ENCODE results near the gene LRRC8C.

Gene LRRC8C

DNA sequence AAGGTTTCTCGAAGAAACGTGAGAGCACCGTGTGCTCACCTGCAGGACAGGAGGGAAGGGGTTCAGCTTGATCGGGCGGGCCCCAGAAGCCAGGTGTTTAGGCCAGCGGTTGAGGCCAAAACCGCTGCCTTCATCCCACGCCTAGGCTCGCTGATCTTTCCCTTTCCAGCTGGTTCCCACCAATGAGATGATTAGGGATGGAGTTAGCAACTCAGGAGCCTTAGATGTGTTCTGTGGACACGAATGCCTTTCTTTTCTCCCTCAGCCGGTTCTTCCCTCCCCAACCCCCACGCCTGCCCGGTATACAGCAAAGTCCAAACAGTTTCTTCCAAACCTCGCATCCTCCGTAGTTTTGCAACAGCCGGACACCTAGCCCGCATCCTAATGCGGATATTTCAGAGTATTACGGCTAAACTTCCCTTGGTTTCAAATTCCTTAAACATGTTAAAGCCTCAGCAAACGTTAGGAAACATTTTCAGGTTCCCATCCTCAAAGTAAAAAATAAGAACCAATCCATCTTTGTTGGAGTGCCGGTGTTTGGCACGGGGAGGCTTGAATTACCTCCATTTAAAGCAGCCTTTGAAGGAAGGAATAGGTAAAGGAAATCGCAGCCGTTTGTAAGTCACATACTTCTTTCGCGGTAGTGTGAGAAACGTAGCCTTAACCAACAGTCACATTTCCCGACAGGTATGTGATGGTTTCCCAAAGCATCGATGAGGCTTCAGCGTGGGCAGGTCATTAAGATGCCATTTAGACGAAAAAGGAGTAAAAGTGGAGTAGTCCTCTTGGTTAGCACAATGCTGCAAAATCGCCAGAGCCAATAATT lies 1.1 kb downstream of the LRRC8C start:
- no peak for DNase-seq (ENCODE audit: low read depth)

GRCh38 chr1:89635825-89636815 lies 3.2 kb downstream of the LRRC8C start:
- no peak for DNase-seq (ENCODE audit: low read depth)

GRCh38 chr1:89637496-89637895 lies 4.6 kb downstream of the LRRC8C start:
- no peak for DNase-seq (ENCODE audit: low read depth)

GRCh38 chr1:89640440-89640839 lies 7.5 kb downstream of the LRRC8C start:
- no peak for DNase-seq (ENCODE audit: low read depth)

GRCh38 chr1:89641781-89642180 lies 8.9 kb downstream of the LRRC8C start:
- DNase-seq (ENCODE audit: low read depth) = no peak

DNA sequence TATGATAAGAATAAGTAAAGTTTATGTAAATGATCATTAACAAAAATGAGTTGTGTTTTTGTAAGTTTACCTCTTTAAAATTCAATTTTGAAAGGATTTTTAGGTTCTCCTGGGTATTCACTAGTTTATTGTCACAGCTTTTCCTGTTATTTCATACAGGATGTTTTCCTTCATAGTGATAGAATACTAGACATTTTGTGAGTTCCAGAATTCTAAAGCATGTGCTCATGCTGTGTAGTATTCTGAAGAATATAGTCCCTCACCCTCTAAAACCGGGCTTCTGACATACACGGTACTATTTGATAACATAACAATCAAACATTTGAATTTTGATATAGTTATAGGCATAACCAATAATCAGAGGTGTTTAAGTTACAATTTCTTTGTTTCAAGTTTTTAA lies 10.7 kb downstream of the LRRC8C start:
- DNase-seq (ENCODE audit: low read depth) = no peak

DNA sequence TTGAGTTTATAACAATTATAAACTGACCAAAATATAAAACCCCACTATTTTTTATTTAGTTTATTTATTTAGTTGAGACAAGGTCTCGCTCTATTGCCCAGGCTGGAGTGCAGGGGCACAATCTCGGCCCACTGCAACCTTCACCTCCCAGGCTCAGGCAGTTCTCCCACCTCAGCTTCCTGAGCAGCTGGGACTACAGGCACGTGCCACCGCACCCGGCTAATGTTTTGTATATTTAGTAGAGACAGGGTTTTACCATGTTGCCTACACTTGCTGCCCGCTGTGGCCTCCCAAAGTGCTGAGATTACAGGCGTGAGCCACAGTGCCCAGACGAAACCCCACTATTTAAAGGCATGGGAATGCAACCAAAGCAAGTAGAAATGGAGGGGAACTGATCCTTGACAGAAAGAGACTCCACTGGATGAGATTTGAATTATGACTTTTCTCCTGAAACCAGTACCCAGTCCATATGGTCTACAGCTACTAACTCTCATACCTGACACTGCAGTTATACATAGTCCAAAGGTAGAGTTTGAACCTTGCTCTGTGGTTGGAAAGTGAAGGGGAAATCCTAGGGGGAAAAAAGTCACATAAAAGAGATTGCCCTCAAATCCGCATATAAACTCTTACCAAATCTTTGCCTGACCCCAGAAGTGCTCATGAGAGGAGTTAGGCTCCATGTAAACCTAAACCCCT lies 11.3 kb downstream of the LRRC8C start:
- DNase-seq (ENCODE audit: low read depth) = no peak

GRCh38 chr1:89646259-89646658 lies 13.3 kb downstream of the LRRC8C start:
- DNase-seq (ENCODE audit: low read depth) = no peak

GRCh38 chr1:89649783-89650182 lies 16.9 kb downstream of the LRRC8C start:
- no peak for DNase-seq (ENCODE audit: low read depth)

- no peak for DNase-seq (ENCODE audit: low read depth)
Measured at GRCh38 chr1:89652373-89652772, 19.5 kb downstream of the LRRC8C start.

- no peak for DNase-seq (ENCODE audit: low read depth)
Measured at GRCh38 chr1:89657886-89658285, 25.0 kb downstream of the LRRC8C start.

DNA sequence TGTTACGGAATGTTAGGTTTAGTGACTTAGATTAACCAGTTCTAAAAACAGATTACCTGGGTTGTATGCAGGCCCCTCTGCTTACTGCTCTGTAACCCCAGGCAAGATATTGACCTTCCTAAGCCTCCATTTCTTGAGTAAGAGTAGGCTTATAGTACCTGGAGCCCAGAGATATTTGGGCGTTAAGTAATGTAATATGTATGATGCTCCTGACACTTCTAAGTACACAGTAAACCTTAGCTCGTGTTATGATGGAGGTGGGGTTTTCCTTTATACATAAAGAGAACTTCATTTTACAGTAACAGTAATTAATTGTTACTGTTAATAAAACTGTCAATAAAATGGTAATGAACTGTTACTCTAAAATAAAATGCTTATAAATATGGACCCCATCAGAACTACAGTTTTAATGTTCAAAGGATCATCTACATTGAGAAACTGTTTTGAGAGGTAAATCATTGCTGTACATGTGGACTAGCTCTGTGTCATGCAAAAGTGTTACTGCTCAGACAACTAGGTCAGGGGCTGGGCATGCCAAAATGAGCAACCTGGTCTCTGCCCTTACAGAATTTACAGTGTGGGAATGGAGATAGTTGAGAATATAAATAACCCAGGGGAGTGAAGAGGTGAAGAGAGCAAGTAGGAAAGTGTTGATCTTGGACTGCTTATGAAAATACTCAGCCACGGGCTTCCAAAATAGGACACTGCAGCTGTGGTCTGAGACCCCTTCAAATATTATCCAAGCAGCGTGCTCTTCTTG lies 26.6 kb downstream of the LRRC8C start:
- DNase-seq (ENCODE audit: low read depth) = no peak

GRCh38 chr1:89660224-89661061 lies 27.5 kb downstream of the LRRC8C start:
- DNase-seq (ENCODE audit: low read depth) = no peak

DNA sequence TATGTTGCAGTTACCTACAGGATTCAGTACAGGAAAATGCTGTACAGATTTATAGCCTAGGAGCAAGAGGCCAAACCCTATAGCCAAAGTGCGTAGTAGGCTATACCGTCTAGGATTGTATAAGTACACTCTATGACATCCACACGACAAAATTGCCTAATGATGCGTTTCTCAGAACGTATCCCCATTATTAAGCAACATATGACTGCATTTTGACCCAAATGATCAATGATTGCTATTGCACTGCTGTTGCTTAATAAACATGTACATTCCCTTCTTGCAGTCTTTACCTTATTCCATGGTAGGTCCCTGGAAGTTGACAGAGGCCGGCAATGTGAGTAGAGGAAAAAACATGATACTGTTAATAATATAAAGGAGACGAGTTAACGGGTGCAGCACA lies 33.0 kb downstream of the LRRC8C start:
- no peak for DNase-seq (ENCODE audit: low read depth)

DNA sequence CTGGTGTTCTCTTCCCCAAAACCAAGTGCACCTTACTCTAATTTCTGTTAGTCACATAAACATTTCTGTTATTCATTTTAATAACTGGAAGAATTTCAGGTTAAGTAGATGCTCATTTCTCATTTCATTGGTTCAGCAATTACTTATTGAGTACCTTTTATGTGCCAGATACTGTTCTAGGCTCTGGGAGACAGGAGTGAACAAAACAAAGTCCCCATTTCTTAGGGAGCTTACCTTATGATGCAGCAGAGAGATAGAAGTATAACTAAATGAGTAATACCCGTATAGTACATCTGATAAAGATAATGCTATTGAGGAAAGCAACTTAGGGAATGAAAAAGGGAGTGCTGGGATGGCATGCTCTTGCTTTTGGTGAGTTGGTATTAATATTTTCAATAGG lies 33.7 kb downstream of the LRRC8C start:
- DNase-seq (ENCODE audit: low read depth) = no peak

GRCh38 chr1:89667691-89668090 lies 34.8 kb downstream of the LRRC8C start:
- DNase-seq (ENCODE audit: low read depth) = no peak

DNA sequence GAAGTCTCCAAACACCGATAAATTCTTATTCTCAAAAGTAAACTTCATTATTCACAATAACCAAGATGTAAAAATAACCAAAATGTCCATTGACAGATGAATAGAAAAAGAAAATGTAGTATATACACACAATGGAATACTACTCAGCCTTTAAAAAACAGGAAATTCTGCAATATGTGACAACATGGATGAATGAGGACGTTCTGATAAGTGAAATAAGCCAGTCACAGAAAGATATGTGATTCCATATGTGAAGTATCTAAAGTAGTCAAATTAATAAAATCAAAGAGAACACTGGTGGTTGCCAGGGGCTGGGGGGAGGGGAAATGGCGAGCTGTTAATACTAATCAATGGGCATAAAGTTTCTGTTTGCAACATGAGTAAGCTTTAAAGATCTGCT lies 36.0 kb downstream of the LRRC8C start:
- no peak for DNase-seq (ENCODE audit: low read depth)

DNA sequence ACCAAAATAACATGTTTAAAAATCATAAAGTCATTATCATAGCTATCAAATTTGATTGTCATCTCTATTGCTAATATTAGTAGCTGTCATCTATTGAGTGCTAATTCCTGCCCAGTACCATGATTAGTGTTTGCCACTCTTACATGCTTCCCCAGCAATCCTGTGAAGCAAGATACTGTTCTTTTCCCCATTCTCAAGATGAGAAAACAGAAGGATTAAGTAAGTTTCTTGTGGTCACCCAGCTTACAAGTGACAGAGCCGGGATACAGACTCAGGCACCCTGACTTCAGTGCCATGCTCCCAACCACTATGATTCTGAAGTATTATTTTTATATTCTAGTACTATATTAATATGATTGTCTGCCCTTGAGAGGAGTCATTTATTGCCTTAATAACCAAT lies 36.5 kb downstream of the LRRC8C start:
- DNase-seq (ENCODE audit: low read depth) = no peak

GRCh38 chr1:89670163-89670562 lies 37.2 kb downstream of the LRRC8C start:
- DNase-seq (ENCODE audit: low read depth) = no peak

- no peak for DNase-seq (ENCODE audit: low read depth)
Measured at GRCh38 chr1:89670711-89671110, 37.8 kb downstream of the LRRC8C start.

Measured in stromal cell of bone marrow (primary cell).